Kidney epithelial cell (primary cell): Measurements from ENCODE around the gene NDOR1. TPM values are rescaled to one million over a fixed set of nuclear protein-coding genes. Genes with fewer than 3 reads are reported as not detected.

Source experiments
- DNase-seq: peaks from one replicate; pipeline ENCODE4 v3.0.0-alpha.2; 2010; ENCODE audit warnings: low read depth
- H3K27me3 ChIP-seq: 2 replicates; pipeline ENCODE4 v1.6.0; 2011; ENCODE audit warnings: low read length; ENCODE audit not compliant: control insufficient read depth, insufficient read depth
- H3K36me3 ChIP-seq: 2 replicates; pipeline ENCODE4 v1.5.1; 2011; ENCODE audit warnings: low read length; ENCODE audit not compliant: control insufficient read depth, insufficient read depth
- H3K4me3 ChIP-seq: 2 replicates; pipeline ENCODE4 v1.5.1; 2011; ENCODE audit warnings: low read depth, mild to moderate bottlenecking, control low read depth, low read length
- total RNA-seq: library from RNA; depleted of rRNA; stranded (reverse); fragments of >200 nt; gene quantifications from 2 replicates; pipeline ENCODE4 v1.2.3, GENCODE V29; 2015
- TF ChIP-seq, protein P1 (sequence below): IDR thresholded peaks from 2 replicates; pipeline ENCODE4 v1.5.1; 2011; ENCODE audit warnings: mild to moderate bottlenecking, moderate library complexity, low read length, control low read depth, inconsistent platforms; ENCODE audit not compliant: insufficient read depth, poor library complexity, severe bottlenecking

NDOR1 gene
- total RNA-seq, 1 donor from 2014 or later, result 28.6 TPM

DNA sequence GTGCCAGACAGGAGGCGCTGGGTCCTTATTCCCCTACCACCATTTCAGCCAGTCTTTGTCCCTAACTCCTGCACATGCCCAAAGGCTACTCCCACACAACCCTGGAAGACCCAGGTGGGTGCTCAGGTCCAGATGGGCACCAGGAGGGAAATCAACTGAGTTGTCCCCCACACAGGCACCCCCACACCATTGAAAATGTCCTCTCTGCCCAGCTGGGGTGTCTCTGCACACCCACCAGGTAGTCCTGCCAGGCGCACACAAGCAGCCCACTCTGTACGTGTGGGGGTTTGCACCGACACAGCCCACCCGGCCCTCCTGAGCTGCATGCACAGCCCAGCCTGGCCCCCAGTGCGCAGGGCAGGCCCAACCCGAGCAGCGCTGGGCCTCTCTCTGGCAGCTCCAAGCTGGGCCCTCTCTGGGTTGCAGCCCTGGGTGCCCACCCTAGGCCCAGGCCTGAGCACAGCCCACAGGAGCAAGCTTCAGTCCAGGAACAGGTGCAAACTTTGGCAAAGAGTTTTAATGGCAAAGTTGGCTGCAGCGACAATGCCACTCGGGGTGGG, 14.3 kb downstream of the NDOR1 start:
- no peak overlapping the region for H3K4me3 ChIP-seq
- H3K27me3 ChIP-seq, result no peaks in the 10 kb centered on the region
- no peak for DNase-seq
- H3K36me3 ChIP-seq, result no peaks in the 10 kb centered on the region
- TF ChIP-seq, protein P1, sequence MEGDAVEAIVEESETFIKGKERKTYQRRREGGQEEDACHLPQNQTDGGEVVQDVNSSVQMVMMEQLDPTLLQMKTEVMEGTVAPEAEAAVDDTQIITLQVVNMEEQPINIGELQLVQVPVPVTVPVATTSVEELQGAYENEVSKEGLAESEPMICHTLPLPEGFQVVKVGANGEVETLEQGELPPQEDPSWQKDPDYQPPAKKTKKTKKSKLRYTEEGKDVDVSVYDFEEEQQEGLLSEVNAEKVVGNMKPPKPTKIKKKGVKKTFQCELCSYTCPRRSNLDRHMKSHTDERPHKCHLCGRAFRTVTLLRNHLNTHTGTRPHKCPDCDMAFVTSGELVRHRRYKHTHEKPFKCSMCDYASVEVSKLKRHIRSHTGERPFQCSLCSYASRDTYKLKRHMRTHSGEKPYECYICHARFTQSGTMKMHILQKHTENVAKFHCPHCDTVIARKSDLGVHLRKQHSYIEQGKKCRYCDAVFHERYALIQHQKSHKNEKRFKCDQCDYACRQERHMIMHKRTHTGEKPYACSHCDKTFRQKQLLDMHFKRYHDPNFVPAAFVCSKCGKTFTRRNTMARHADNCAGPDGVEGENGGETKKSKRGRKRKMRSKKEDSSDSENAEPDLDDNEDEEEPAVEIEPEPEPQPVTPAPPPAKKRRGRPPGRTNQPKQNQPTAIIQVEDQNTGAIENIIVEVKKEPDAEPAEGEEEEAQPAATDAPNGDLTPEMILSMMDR, result no peak

GRCh38 chr9:137220317-137221094, 15.0 kb downstream of the NDOR1 start:
- H3K27me3 ChIP-seq, result no peaks in the 10 kb centered on the region
- no peak overlapping the region for H3K4me3 ChIP-seq
- DNase-seq, result no peak
- TF ChIP-seq, protein P1, result no peak
- H3K36me3 ChIP-seq, result no peaks in the 10 kb centered on the region

DNA sequence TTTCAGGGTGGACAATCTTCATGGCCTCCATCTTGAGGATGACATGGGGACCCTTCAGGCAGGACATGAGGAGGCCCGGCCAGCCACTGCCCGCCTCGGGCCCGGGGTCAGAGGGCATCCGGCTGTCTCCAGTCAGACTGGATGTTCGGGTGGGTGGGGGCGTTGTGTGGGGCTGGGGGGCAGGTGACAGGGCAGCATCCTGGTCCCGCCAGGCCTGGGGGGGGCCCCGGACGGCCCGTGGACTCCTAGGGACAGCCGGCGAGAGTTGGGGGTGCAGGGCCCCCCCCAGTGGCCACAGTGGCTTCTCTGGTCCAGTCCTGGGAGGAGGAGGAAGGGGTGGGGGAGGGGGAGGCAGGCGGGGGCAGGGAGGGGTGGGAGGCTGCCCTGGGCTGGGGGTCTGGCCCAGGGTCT, 15.6 kb downstream of the NDOR1 start:
- TF ChIP-seq, protein P1, result no peak
- no peak for DNase-seq
- Histone ChIP-seq H3K27me3 (no peaks in the 10 kb centered on the region), H3K4me3 (no peak overlapping the region), H3K36me3 (no peaks in the 10 kb centered on the region)

- TF ChIP-seq, protein P1, result no peak
- DNase-seq, result no peak
- H3K4me3 ChIP-seq, result peak overlapping the region; percentile 46
- H3K27me3 ChIP-seq, result no peaks in the 10 kb centered on the region
- H3K36me3 ChIP-seq, result no peaks in the 10 kb centered on the region
Observed at GRCh38 chr9:137221506-137222111, 16.1 kb downstream of the NDOR1 start.

DNA sequence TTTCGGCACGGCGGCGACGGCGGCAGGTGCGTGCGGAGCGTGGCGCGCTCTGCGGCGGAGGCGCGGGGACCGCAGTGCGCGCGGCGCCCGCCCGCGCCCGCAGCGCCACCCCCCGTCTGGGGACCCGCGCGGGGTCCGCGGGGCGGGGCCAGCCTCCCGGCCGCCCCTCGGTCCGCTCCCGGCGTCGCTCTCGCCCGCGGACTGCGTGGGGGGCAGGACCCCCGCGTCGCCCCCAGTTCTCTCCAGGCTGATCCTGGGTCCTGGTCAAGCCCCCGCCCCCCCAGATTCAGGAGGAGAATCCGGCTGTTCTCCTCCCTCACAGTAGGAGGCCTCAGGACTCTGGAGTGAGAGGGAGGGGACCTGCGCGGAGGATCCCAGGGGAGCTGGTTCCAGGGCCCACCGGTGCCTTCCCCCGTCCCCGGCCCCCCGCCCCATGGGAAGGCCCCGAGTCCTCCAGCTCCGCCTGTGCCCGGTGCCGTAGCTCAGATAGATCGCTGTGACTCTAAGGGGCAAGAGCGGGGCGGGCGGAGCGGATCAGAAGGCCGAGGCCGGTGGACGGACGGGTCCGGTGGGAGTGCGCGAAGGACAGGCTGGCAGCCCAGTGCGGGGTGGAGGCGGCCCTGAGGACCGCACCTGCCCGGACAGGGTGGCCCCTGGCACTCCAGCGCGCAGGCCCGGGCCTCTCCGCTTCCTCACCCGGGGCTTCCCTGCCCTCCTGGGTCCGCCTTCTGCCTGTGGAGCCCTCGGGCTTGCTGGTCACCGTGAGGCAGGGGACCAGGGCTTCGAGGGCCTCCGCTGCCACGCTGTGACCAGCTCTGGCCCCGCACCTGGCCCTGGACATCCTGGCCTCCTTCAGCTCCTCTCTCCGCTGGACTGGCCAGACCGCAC, 16.9 kb downstream of the NDOR1 start, which contains the start of gene RNF208:
Gene RNF208, minus strand, starts transcription at position 51 of the 888 bp plus-strand sequence. CDS start 1,028 bp downstream, outside the sequence.
- no peaks in the 10 kb centered on the region for H3K36me3 ChIP-seq
- H3K4me3 ChIP-seq, result peak within 1 kb of the TSS; percentile 46
- H3K27me3 ChIP-seq, result no peaks in the 10 kb centered on the region
- DNase-seq, result no peak
- TF ChIP-seq, protein P1, result no peak
